ENCODE data around the gene CPNE7. TPM values are rescaled to one million over a fixed set of nuclear protein-coding genes. Genes with fewer than 3 reads are reported as not detected.

The CPNE7 gene
- total RNA-seq, 1 experiment from 2014 or later: 3.7 TPM

- DNase-seq: no peak
- no peaks in the 10 kb centered on the region for H3K9me3 ChIP-seq (ENCODE audit: low read length)
- no peak overlapping the region for H2AFZ ChIP-seq (ENCODE audit: low read length)
- H3K4me1 ChIP-seq (ENCODE audit: low read length): no peaks in the 10 kb centered on the region
- no peaks in the 10 kb centered on the region for H3K79me2 ChIP-seq (ENCODE audit: low read length)
- no peaks in the 10 kb centered on the region for H3K27me3 ChIP-seq (ENCODE audit: low read length)
- H3K27ac ChIP-seq (ENCODE audit: low read length): no peak overlapping the region
- no peak overlapping the region for H3K4me3 ChIP-seq (ENCODE audit: low read length)
- H3K36me3 ChIP-seq (ENCODE audit: insufficient read depth, low read length): no peaks in the 10 kb centered on the region
- no peaks in the 10 kb centered on the region for H3K9me2 ChIP-seq (replicated peaks; ENCODE audit: insufficient read depth, low read length)
- H3K9ac ChIP-seq (ENCODE audit: low read length): no peak overlapping the region
- H4K20me1 ChIP-seq (ENCODE audit: insufficient read depth, low read depth, low read length): no peaks in the 10 kb centered on the region
- no peak overlapping the region for H3K4me2 ChIP-seq (ENCODE audit: low read depth, low read length, poor library complexity, severe bottlenecking)
These were observed 13.0 kb downstream of the CPNE7 start for GRCh38 chr16:89588413-89589109.

- no peak for DNase-seq
- Histone ChIP-seq H3K79me2 (ENCODE audit: low read length) (no peaks in the 10 kb centered on the region), H3K4me3 (ENCODE audit: low read length) (no peak overlapping the region), H3K36me3 (ENCODE audit: insufficient read depth, low read length) (no peaks in the 10 kb centered on the region), H3K9me3 (ENCODE audit: low read length) (no peaks in the 10 kb centered on the region), H3K4me2 (ENCODE audit: low read depth, low read length, poor library complexity, severe bottlenecking) (no peak overlapping the region), H3K27me3 (ENCODE audit: low read length) (no peaks in the 10 kb centered on the region), H3K4me1 (ENCODE audit: low read length) (no peaks in the 10 kb centered on the region), H2AFZ (ENCODE audit: low read length) (no peak overlapping the region), H4K20me1 (ENCODE audit: insufficient read depth, low read depth, low read length) (no peaks in the 10 kb centered on the region), H3K27ac (ENCODE audit: low read length) (no peak overlapping the region), H3K9me2 (replicated peaks; ENCODE audit: insufficient read depth, low read length) (no peaks in the 10 kb centered on the region), H3K9ac (ENCODE audit: low read length) (no peak overlapping the region)
These were observed 13.8 kb downstream of the CPNE7 start for GRCh38 chr16:89589241-89589926.

- Histone ChIP-seq H3K36me3 (ENCODE audit: insufficient read depth, low read length) (no peaks in the 10 kb centered on the region), H2AFZ (ENCODE audit: low read length) (no peak overlapping the region), H3K9ac (ENCODE audit: low read length) (no peak overlapping the region), H3K4me2 (ENCODE audit: low read depth, low read length, poor library complexity, severe bottlenecking) (no peak overlapping the region), H3K27ac (ENCODE audit: low read length) (no peak overlapping the region), H4K20me1 (ENCODE audit: insufficient read depth, low read depth, low read length) (no peaks in the 10 kb centered on the region), H3K4me1 (ENCODE audit: low read length) (no peaks in the 10 kb centered on the region), H3K4me3 (ENCODE audit: low read length) (no peak overlapping the region), H3K27me3 (ENCODE audit: low read length) (no peaks in the 10 kb centered on the region), H3K79me2 (ENCODE audit: low read length) (no peaks in the 10 kb centered on the region), H3K9me3 (ENCODE audit: low read length) (no peaks in the 10 kb centered on the region), H3K9me2 (replicated peaks; ENCODE audit: insufficient read depth, low read length) (no peaks in the 10 kb centered on the region)
- DNase-seq: no peak
These were observed 18.3 kb downstream of the CPNE7 start for GRCh38 chr16:89593841-89594240.

GRCh38 chr16:89595330-89596060 is 19.9 kb downstream of the CPNE7 start:
- no peaks in the 10 kb centered on the region for H3K36me3 ChIP-seq (ENCODE audit: insufficient read depth, low read length)
- no peak for DNase-seq
- H3K4me3 ChIP-seq (ENCODE audit: low read length): no peak overlapping the region
- H2AFZ ChIP-seq (ENCODE audit: low read length): no peak overlapping the region
- H4K20me1 ChIP-seq (ENCODE audit: insufficient read depth, low read depth, low read length): 0 out of 2 replicates have a peak, but pooled peaks cover 1% of the 10 kb centered on the region
- H3K9ac ChIP-seq (ENCODE audit: low read length): no peak overlapping the region
- no peaks in the 10 kb centered on the region for H3K79me2 ChIP-seq (ENCODE audit: low read length)
- H3K9me3 ChIP-seq (ENCODE audit: low read length): no peaks in the 10 kb centered on the region
- H3K9me2 ChIP-seq (replicated peaks; ENCODE audit: insufficient read depth, low read length): no peaks in the 10 kb centered on the region
- no peak overlapping the region for H3K27ac ChIP-seq (ENCODE audit: low read length)
- no peak overlapping the region for H3K4me2 ChIP-seq (ENCODE audit: low read depth, low read length, poor library complexity, severe bottlenecking)
- no peaks in the 10 kb centered on the region for H3K27me3 ChIP-seq (ENCODE audit: low read length)
- no peaks in the 10 kb centered on the region for H3K4me1 ChIP-seq (ENCODE audit: low read length)

- no peaks in the 10 kb centered on the region for H3K9me3 ChIP-seq (ENCODE audit: low read length)
- H2AFZ ChIP-seq (ENCODE audit: low read length): no peak overlapping the region
- H3K4me2 ChIP-seq (ENCODE audit: low read depth, low read length, poor library complexity, severe bottlenecking): no peak overlapping the region
- no peaks in the 10 kb centered on the region for H3K79me2 ChIP-seq (ENCODE audit: low read length)
- no peak overlapping the region for H3K27ac ChIP-seq (ENCODE audit: low read length)
- no peak for DNase-seq
- no peaks in the 10 kb centered on the region for H3K36me3 ChIP-seq (ENCODE audit: insufficient read depth, low read length)
- no peaks in the 10 kb centered on the region for H3K27me3 ChIP-seq (ENCODE audit: low read length)
- no peak overlapping the region for H3K9ac ChIP-seq (ENCODE audit: low read length)
- H3K4me3 ChIP-seq (ENCODE audit: low read length): no peak overlapping the region
- no peaks in the 10 kb centered on the region for H3K9me2 ChIP-seq (replicated peaks; ENCODE audit: insufficient read depth, low read length)
- H4K20me1 ChIP-seq (ENCODE audit: insufficient read depth, low read depth, low read length): 0 out of 2 replicates have a peak, but pooled peaks cover 4% of the 10 kb centered on the region
- H3K4me1 ChIP-seq (ENCODE audit: low read length): no peaks in the 10 kb centered on the region
These were observed 20.6 kb downstream of the CPNE7 start for GRCh38 chr16:89596061-89596689.

GRCh38 chr16:89596957-89597649 is 21.5 kb downstream of the CPNE7 start:
- no peak overlapping the region for H3K4me3 ChIP-seq (ENCODE audit: low read length)
- H3K9ac ChIP-seq (ENCODE audit: low read length): no peak overlapping the region
- no peaks in the 10 kb centered on the region for H3K9me2 ChIP-seq (replicated peaks; ENCODE audit: insufficient read depth, low read length)
- H3K9me3 ChIP-seq (ENCODE audit: low read length): no peaks in the 10 kb centered on the region
- H3K27me3 ChIP-seq (ENCODE audit: low read length): no peaks in the 10 kb centered on the region
- no peak overlapping the region for H3K27ac ChIP-seq (ENCODE audit: low read length)
- H3K4me2 ChIP-seq (ENCODE audit: low read depth, low read length, poor library complexity, severe bottlenecking): no peak overlapping the region
- H3K36me3 ChIP-seq (ENCODE audit: insufficient read depth, low read length): no peaks in the 10 kb centered on the region
- no peak overlapping the region for H2AFZ ChIP-seq (ENCODE audit: low read length)
- H3K4me1 ChIP-seq (ENCODE audit: low read length): no peaks in the 10 kb centered on the region
- H4K20me1 ChIP-seq (ENCODE audit: insufficient read depth, low read depth, low read length): 0 out of 2 replicates have a peak, but pooled peaks cover 4% of the 10 kb centered on the region
- no peaks in the 10 kb centered on the region for H3K79me2 ChIP-seq (ENCODE audit: low read length)
- no peak for DNase-seq

- Histone ChIP-seq H3K9me3 (ENCODE audit: low read length) (no peaks in the 10 kb centered on the region), H3K79me2 (ENCODE audit: low read length) (no peaks in the 10 kb centered on the region), H3K9me2 (replicated peaks; ENCODE audit: insufficient read depth, low read length) (no peaks in the 10 kb centered on the region), H2AFZ (ENCODE audit: low read length) (no peak overlapping the region), H3K4me3 (ENCODE audit: low read length) (no peak overlapping the region), H3K27me3 (ENCODE audit: low read length) (no peaks in the 10 kb centered on the region), H3K9ac (ENCODE audit: low read length) (no peak overlapping the region), H4K20me1 (ENCODE audit: insufficient read depth, low read depth, low read length) (0 out of 2 replicates have a peak, but pooled peaks cover 4% of the 10 kb centered on the region), H3K27ac (ENCODE audit: low read length) (no peak overlapping the region), H3K4me1 (ENCODE audit: low read length) (no peaks in the 10 kb centered on the region), H3K4me2 (ENCODE audit: low read depth, low read length, poor library complexity, severe bottlenecking) (no peak overlapping the region), H3K36me3 (ENCODE audit: insufficient read depth, low read length) (no peaks in the 10 kb centered on the region)
- DNase-seq: peak; percentile 62
These were observed 22.6 kb downstream of the CPNE7 start for GRCh38 chr16:89598199-89598598.
